IMR-90 (cell line): ENCODE measurements around the gene EML4. TPM values are rescaled to one million over a fixed set of nuclear protein-coding genes. Genes with fewer than 3 reads are reported as not detected.

Experiments used
- ATAC-seq: fragments of 200-7000 bp; cut with Tn5 transposase; 2 replicates; pipeline ENCODE4 v1.9.1; 2020; ENCODE audit warnings: low read depth, mild to moderate bottlenecking, moderate library complexity
- BruUV-seq: library from RNA; stranded (reverse); fragments of 400-500 nt; replicated peaks from 2 replicates; lab custom pipeline; 2021; lab: Mats Ljungman, UMichigan
- CTCF ChIA-PET: fragments of 300-600 bp; formaldehyde crosslinking; extraction: SDS; loops from one replicate; lab custom pipeline; 2021; ENCODE audit warnings: antibody characterized with exemption; lab: Yijun Ruan, JAX
- POLR2A ChIA-PET: fragments of 300-600 bp; sonication (Branson Sonifier 250); formaldehyde crosslinking; loops from one replicate; lab custom pipeline; 2022; ENCODE audit warnings: antibody characterized with exemption; ENCODE audit not compliant: unreplicated experiment; lab: Charles Lee
- DNase-seq: peaks from one replicate; pipeline ENCODE4 v3.0.0; 2013
- H2AFZ ChIP-seq: replicated peaks from 2 replicates; pipeline ENCODE3; 2013; ENCODE audit warnings: low read length, mild to moderate bottlenecking; ENCODE audit not compliant: poor library complexity
- H2AK5ac ChIP-seq: 2 replicates; pipeline ENCODE4 v1.6.1; 2013; ENCODE audit warnings: low read depth, low read length, inconsistent platforms
- H2AK9ac ChIP-seq: replicated peaks from 2 replicates; pipeline ENCODE3; 2013; ENCODE audit warnings: mild to moderate bottlenecking, low read depth, low read length, moderate library complexity; ENCODE audit not compliant: poor library complexity
- H2BK120ac ChIP-seq: 2 replicates; pipeline ENCODE4 v1.6.1; 2013; ENCODE audit warnings: low read depth, low read length, inconsistent platforms
- H2BK15ac ChIP-seq: 3 replicates; pipeline ENCODE4 v1.6.1; 2013; ENCODE audit warnings: low read depth, low read length, inconsistent platforms
- H2BK20ac ChIP-seq: 2 replicates; pipeline ENCODE4 v1.6.1; 2013; ENCODE audit warnings: low read depth, mild to moderate bottlenecking, inconsistent platforms, low read length, moderate library complexity
- H2BK5ac ChIP-seq: 2 replicates; pipeline ENCODE4 v1.6.1; 2013; ENCODE audit warnings: mild to moderate bottlenecking, low read depth, low read length, inconsistent platforms; ENCODE audit not compliant: poor library complexity, severe bottlenecking
- H3K14ac ChIP-seq: replicated peaks from 2 replicates; pipeline ENCODE4 v1.6.1; 2013; ENCODE audit warnings: low read depth, low read length, inconsistent platforms
- H3K18ac ChIP-seq: 2 replicates; pipeline ENCODE4 v1.6.1; 2013; ENCODE audit warnings: low read depth, low read length, control low read depth
- H3K23ac ChIP-seq: 2 replicates; pipeline ENCODE4 v1.6.1; 2013; ENCODE audit warnings: low read depth, low read length, inconsistent platforms
- H3K27ac ChIP-seq: 2 replicates; pipeline ENCODE4 v1.5.1; 2013; ENCODE audit warnings: mild to moderate bottlenecking, control low read depth, low read length; ENCODE audit not compliant: insufficient read depth
- H3K27me3 ChIP-seq: 2 replicates; pipeline ENCODE4 v1.6.1; 2013; ENCODE audit warnings: low read length; ENCODE audit not compliant: control insufficient read depth, insufficient read depth
- H3K36me3 ChIP-seq: 2 replicates; pipeline ENCODE4 v1.6.1; 2013; ENCODE audit warnings: low read length, mixed read lengths; ENCODE audit not compliant: control insufficient read depth, insufficient read depth
- H3K4ac ChIP-seq: 2 replicates; pipeline ENCODE4 v1.6.1; 2013; ENCODE audit warnings: low read depth, low read length, inconsistent platforms
- H3K4me1 ChIP-seq: 2 replicates; pipeline ENCODE4 v1.6.1; 2013; ENCODE audit warnings: low read length, mixed read lengths; ENCODE audit not compliant: control insufficient read depth, insufficient read depth
- H3K4me2 ChIP-seq: 2 replicates; pipeline ENCODE4 v1.6.1; 2013; ENCODE audit warnings: low read depth, mild to moderate bottlenecking, control low read depth, low read length, moderate library complexity
- H3K4me3 ChIP-seq: 2 replicates; pipeline ENCODE4 v1.5.1; 2013; ENCODE audit warnings: low read depth, mild to moderate bottlenecking, control low read depth, low read length, moderate library complexity; ENCODE audit not compliant: insufficient read depth
- H3K56ac ChIP-seq: 2 replicates; pipeline ENCODE4 v1.6.1; 2013; ENCODE audit warnings: low read length, inconsistent platforms; ENCODE audit not compliant: insufficient read depth; ENCODE audit errors: extremely low read depth
- H3K79me1 ChIP-seq, 2 experiments: 2 replicates each; pipeline ENCODE4 v1.6.1; 2013; ENCODE audit warnings: low read length in 2 of 2, inconsistent platforms in 1 of 2, low read depth in 1 of 2
- H3K9ac ChIP-seq: 2 replicates; pipeline ENCODE4 v1.6.1; 2013; ENCODE audit warnings: low read depth, low read length, control low read depth
- H3K9me1 ChIP-seq: 2 replicates; pipeline ENCODE4 v1.6.1; 2013; ENCODE audit warnings: low read length, inconsistent platforms; ENCODE audit not compliant: insufficient read depth
- H3K9me3 ChIP-seq: 2 replicates; pipeline ENCODE4 v1.6.1; 2013; ENCODE audit warnings: low read length; ENCODE audit not compliant: control insufficient read depth, insufficient read depth
- H4K20me1 ChIP-seq: 2 replicates; pipeline ENCODE4 v1.6.1; 2013; ENCODE audit warnings: low read length, inconsistent platforms; ENCODE audit not compliant: insufficient read depth
- H4K5ac ChIP-seq: 2 replicates; pipeline ENCODE4 v1.6.1; 2013; ENCODE audit warnings: mild to moderate bottlenecking, low read depth, low read length, control low read depth
- H4K8ac ChIP-seq, 2 experiments: 2 replicates each; pipeline ENCODE4 v1.6.1; 2013; ENCODE audit warnings: low read depth in 2 of 2, low read length in 2 of 2, control low read depth in 1 of 2, inconsistent platforms in 1 of 2
- H4K91ac ChIP-seq: 2 replicates; pipeline ENCODE4 v1.6.1; 2013; ENCODE audit warnings: low read depth, low read length, inconsistent platforms; ENCODE audit not compliant: insufficient read depth
- BHLHE40 ChIP-seq: fragments of 150-350 bp; IDR thresholded peaks from 2 replicates; pipeline ENCODE4 v1.6.1; 2016; ENCODE audit warnings: mild to moderate bottlenecking, low read depth, low read length
- CEBPB ChIP-seq: IDR thresholded peaks from 2 replicates; pipeline ENCODE4 v1.6.1; 2012; ENCODE audit warnings: low read depth, low read length, improper control_type of control experiment
- CHD1 ChIP-seq: IDR thresholded peaks from 2 replicates; pipeline ENCODE4 v1.6.1; 2012; ENCODE audit warnings: low read depth, low read length, improper control_type of control experiment
- CTCF ChIP-seq: conservative IDR thresholded peaks from 2 replicates; pipeline ENCODE4 v1.5.1; 2012; ENCODE audit warnings: mild to moderate bottlenecking, low read depth, low read length, improper control_type of control experiment
- ELK1 ChIP-seq: fragments of 150-350 bp; IDR thresholded peaks from 2 replicates; pipeline ENCODE4 v1.6.1; 2016; ENCODE audit warnings: low read depth, mild to moderate bottlenecking, low read length, moderate library complexity, borderline replicate concordance
- FOS ChIP-seq: fragments of 150-350 bp; IDR thresholded peaks from 2 replicates; pipeline ENCODE4 v1.6.1; 2016; ENCODE audit warnings: low read depth, low read length
- MAFK ChIP-seq: IDR thresholded peaks from 2 replicates; pipeline ENCODE4 v1.6.1; 2012; ENCODE audit warnings: low read depth, low read length, improper control_type of control experiment
- MAZ ChIP-seq: IDR thresholded peaks from 2 replicates; pipeline ENCODE4 v1.6.1; 2012; ENCODE audit warnings: low read depth, mild to moderate bottlenecking, low read length, improper control_type of control experiment, moderate library complexity, borderline replicate concordance
- MXI1 ChIP-seq: IDR thresholded peaks from 2 replicates; pipeline ENCODE4 v1.6.1; 2012; ENCODE audit warnings: low read depth, mild to moderate bottlenecking, low read length, moderate library complexity, borderline replicate concordance
- NFE2L2 ChIP-seq: fragments of 150-350 bp; IDR thresholded peaks from 2 replicates; pipeline ENCODE4 v1.6.1; 2016; ENCODE audit warnings: low read depth, mild to moderate bottlenecking, low read length
- POLR2A ChIP-seq: IDR thresholded peaks from 2 replicates; pipeline ENCODE4 v1.6.1; 2012; ENCODE audit warnings: mild to moderate bottlenecking, low read depth, low read length
- RAD21 ChIP-seq: IDR thresholded peaks from 2 replicates; pipeline ENCODE4 v1.6.1; 2012; ENCODE audit warnings: low read length, improper control_type of control experiment
- RCOR1 ChIP-seq: IDR thresholded peaks from 2 replicates; pipeline ENCODE4 v1.6.1; 2012; ENCODE audit warnings: mild to moderate bottlenecking, low read length, improper control_type of control experiment; ENCODE audit not compliant: insufficient replicate concordance
- RFX5 ChIP-seq: IDR thresholded peaks from 2 replicates; pipeline ENCODE4 v1.8.0; 2012; ENCODE audit warnings: low read depth, mild to moderate bottlenecking, low read length, moderate library complexity
- SMC3 ChIP-seq: fragments of 150-350 bp; IDR thresholded peaks from 2 replicates; pipeline ENCODE4 v1.6.1; 2016; ENCODE audit warnings: low read depth, mild to moderate bottlenecking, antibody characterized with exemption, low read length, moderate library complexity
- USF2 ChIP-seq: fragments of 150-350 bp; IDR thresholded peaks from 2 replicates; pipeline ENCODE4 v1.6.1; 2017; ENCODE audit warnings: mild to moderate bottlenecking, antibody characterized with exemption, low read length, low read depth
- WGBS, 2 experiments: methylation state at CpG; one replicate each; pipeline versions ENCODE4 v1.1.5 to v1.1.7; 2013; ENCODE audit warnings: missing lambda C conversion rate in 2 of 2; ENCODE audit not compliant: insufficient read length in 1 of 2; ENCODE audit errors: extremely low coverage in 2 of 2; 5-methylcytosine and 5-hydroxymethylcytosine counted together
- dilution Hi-C: fragments of 300-500 bp; cut with HindIII; formaldehyde crosslinking; loops from one replicate; pipeline ENCODE4 v1.14.3; 2018; ENCODE audit warnings: low sequenced_read_pairs; ENCODE audit not compliant: unreplicated experiment
- in situ Hi-C: fragments of 300-500 bp; cut with MboI; formaldehyde crosslinking; loops from 3 replicates; pipeline ENCODE4 v1.14.3; 2019; ENCODE audit warnings: low sequenced_read_pairs, inconsistent platforms, mixed read lengths
- intact Hi-C: fragments of 100-400 bp; cut with micrococcal nuclease; formaldehyde crosslinking; loops from 2 replicates; pipeline ENCODE4 v1.10.0; 2022
- polyA plus RNA-seq, 3 experiments: library from polyadenylated mRNA; depleted of rRNA; stranded (reverse); fragments of >200 nt; gene quantifications; 2 replicates each; pipeline ENCODE4 v1.2.3, GENCODE V29; 2012; ENCODE audit warnings: low replicate concordance in 1 of 3
- total RNA-seq: library from RNA; depleted of rRNA; stranded (reverse); fragments of >200 nt; gene quantifications from 2 replicates; pipeline ENCODE4 v1.2.3, GENCODE V29; 2012

EML4 gene
- total and polyA plus RNA-seq, 2 of the 4 experiments (the other 2 are of a cell fraction): 29.7 to 73.7 TPM

- no peak for ATAC-seq
- intact Hi-C loops (loop anchor here (5.0 to 10.0 kb wide), 3 partner anchors 58 to 510 kb away; no protein-coding TSS in a partner anchor), dilution Hi-C loops (no loop called here), in situ Hi-C loops (no loop called here)
- no peak overlapping the region for H2AK5ac ChIP-seq
- no peak overlapping the region for H3K23ac ChIP-seq
- peaks cover 27% of the 10 kb centered on the region for H3K27me3 ChIP-seq
- H3K4me2 ChIP-seq: no peak overlapping the region
- 80% methylated on average over 1 of the region's 3 CpGs; no CpG with 5 or more reads in 1 of the 2 experiments for WGBS, 2 experiments
- TF ChIP-seq SMC3 (no peak), CEBPB (no peak), MAFK (no peak), CHD1 (no peak), NFE2L2 (no peak), POLR2A (no peak), RFX5 (no peak), FOS (no peak), RCOR1 (no peak), CTCF (no peak), RAD21 (no peak), USF2 (no peak), MXI1 (no peak), BHLHE40 (no peak), MAZ (no peak), ELK1 (no peak)
- BruUV-seq: no TSS peak
- no peak overlapping the region for H2BK20ac ChIP-seq
- no peak overlapping the region for H3K27ac ChIP-seq
- H4K91ac ChIP-seq: no peak overlapping the region
- H3K4ac ChIP-seq: no peak overlapping the region
- no peak overlapping the region for H3K18ac ChIP-seq
- H3K14ac ChIP-seq: no peak overlapping the region
- peaks cover 0 to 8% of the 10 kb centered on the region in 2 experiments; a peak in 2 of 4 replicates for H3K79me1 ChIP-seq
- no peak overlapping the region for H2BK15ac ChIP-seq
- POLR2A ChIA-PET: no interaction called here
- H4K20me1 ChIP-seq: peaks cover 7% of the 10 kb centered on the region
- no peak overlapping the region for H3K9ac ChIP-seq
- no peak overlapping the region for H4K8ac ChIP-seq
- H3K4me1 ChIP-seq: 0 out of 2 replicates have a peak, but pooled peaks cover 2% of the 10 kb centered on the region
- no peak overlapping the region for H3K4me3 ChIP-seq
- H3K36me3 ChIP-seq: no peaks in the 10 kb centered on the region
- no peaks in the 10 kb centered on the region for H3K9me3 ChIP-seq
- H2BK5ac ChIP-seq: no peak overlapping the region
- no peaks in the 10 kb centered on the region for H3K9me1 ChIP-seq
- H3K56ac ChIP-seq: no peak overlapping the region
- H2AK9ac ChIP-seq: no peak overlapping the region
- H4K5ac ChIP-seq: no peak overlapping the region
- no peak overlapping the region for H2AFZ ChIP-seq
- DNase-seq: no peak
- CTCF ChIA-PET: no interaction called here
- no peak overlapping the region for H2BK120ac ChIP-seq
Observed at GRCh38 chr2:42364658-42365057, 195.5 kb downstream of the EML4 start.
